H1 (cell line): ENCODE measurements around the gene KATNIP. TPM values are rescaled to one million over a fixed set of nuclear protein-coding genes. Genes with fewer than 3 reads are reported as not detected.

Experiments used
- CTCF ChIA-PET: fragments of 300-600 bp; sonication (Branson Sonifier 250); formaldehyde crosslinking; loops from one replicate; lab custom pipeline; 2021; ENCODE audit not compliant: partially characterized antibody; lab: Charles Lee
- POLR2A ChIA-PET: fragments of 300-600 bp; sonication (Branson Sonifier 250); formaldehyde crosslinking; loops from one replicate; lab custom pipeline; 2021; ENCODE audit warnings: inconsistent platforms; ENCODE audit not compliant: partially characterized antibody; lab: Charles Lee
- DNase-seq, 2 experiments: peaks; one replicate each; pipeline versions ENCODE4 v3.0.0 to v3.0.0-alpha.2; 2010 to 2022; ENCODE audit warnings: low spot score in 2 of 2, low read depth in 1 of 2, mixed read lengths in 1 of 2
- FAIRE-seq: peaks from 2 replicates; lab custom pipeline; 2011; peaks lifted over from hg19 to GRCh38; lab: Jason Lieb, UNC
- H2AFZ ChIP-seq: 2 replicates; pipeline ENCODE4 v1.8.1; 2012; ENCODE audit warnings: low read length, inconsistent platforms
- H2AK5ac ChIP-seq: 2 replicates; pipeline ENCODE4 v1.6.1; 2013; ENCODE audit warnings: low read depth, low read length
- H2BK120ac ChIP-seq: replicated peaks from 2 replicates; pipeline ENCODE3; 2013; ENCODE audit warnings: low read depth, low read length, inconsistent platforms
- H2BK12ac ChIP-seq: 2 replicates; pipeline ENCODE4 v1.6.1; 2013; ENCODE audit warnings: low read depth, low read length
- H2BK15ac ChIP-seq: 2 replicates; pipeline ENCODE4 v1.6.1; 2013; ENCODE audit warnings: low read length
- H2BK20ac ChIP-seq: 2 replicates; pipeline ENCODE4 v1.6.1; 2013; ENCODE audit warnings: low read length
- H2BK5ac ChIP-seq: 2 replicates; pipeline ENCODE4 v1.6.1; 2013; ENCODE audit warnings: low read depth, low read length
- H3K14ac ChIP-seq: 2 replicates; pipeline ENCODE4 v1.6.1; 2013; ENCODE audit warnings: inconsistent platforms; ENCODE audit not compliant: insufficient read length
- H3K18ac ChIP-seq: 2 replicates; pipeline ENCODE4 v1.6.1; 2013; ENCODE audit warnings: low read length; ENCODE audit errors: extremely low read depth
- H3K23ac ChIP-seq: 2 replicates; pipeline ENCODE4 v1.6.1; 2013; ENCODE audit warnings: inconsistent platforms; ENCODE audit not compliant: insufficient read length
- H3K23me2 ChIP-seq: 2 replicates; pipeline ENCODE4 v1.6.1; 2013; ENCODE audit warnings: low read depth, low read length
- H3K27ac ChIP-seq: 2 replicates; pipeline ENCODE4 v1.6.1; 2011; ENCODE audit warnings: low read depth, low read length, inconsistent platforms
- H3K27me3 ChIP-seq, 4 experiments: replicated peaks in 1 of 4; 1 replicate in 1 of 4; 2 replicates in 3 of 4; pipeline versions ENCODE4 v1.6.1 to v1.8.1; 2011 to 2013; ENCODE audit warnings: low read length in 3 of 4, mild to moderate bottlenecking in 3 of 4, inconsistent platforms in 2 of 4, mixed read lengths in 2 of 4, moderate library complexity in 1 of 4; ENCODE audit not compliant: control insufficient read depth in 3 of 4, insufficient read depth in 3 of 4; ENCODE audit errors: extremely low read depth in 1 of 4
- H3K36me3 ChIP-seq, 4 experiments: 2 replicates each; pipeline versions ENCODE4 v1.6.1 to v1.8.1; 2011 to 2013; ENCODE audit warnings: mild to moderate bottlenecking in 4 of 4, low read length in 3 of 4, moderate library complexity in 2 of 4, control low read depth in 1 of 4, inconsistent platforms in 1 of 4; ENCODE audit not compliant: insufficient read depth in 4 of 4, control insufficient read depth in 2 of 4
- H3K4ac ChIP-seq: replicated peaks from 2 replicates; pipeline ENCODE3; 2013; ENCODE audit warnings: low read length, low read depth, mixed read lengths, inconsistent platforms; ENCODE audit not compliant: insufficient read length
- H3K4me1 ChIP-seq, 4 experiments: replicated peaks in 1 of 4; 1 replicate in 1 of 4; 2 replicates in 3 of 4; pipeline versions ENCODE4 v1.6.1 to v1.8.1; 2011 to 2013; ENCODE audit warnings: low read length in 3 of 4, inconsistent platforms in 2 of 4, mixed read lengths in 1 of 4; ENCODE audit not compliant: insufficient read depth in 4 of 4, control insufficient read depth in 3 of 4
- H3K4me2 ChIP-seq, 2 experiments: 2 replicates each; pipeline versions ENCODE4 v1.6.1 to v1.8.1; 2011 to 2013; ENCODE audit warnings: low read depth in 2 of 2, low read length in 2 of 2, control low read depth in 1 of 2, inconsistent platforms in 1 of 2, mild to moderate bottlenecking in 1 of 2; ENCODE audit not compliant: insufficient read depth in 1 of 2
- H3K4me3 ChIP-seq, 4 experiments: fragments of 200-600, 300-600 bp in 1 of 4; sonication (generic), shearing (Covaris generic), sonication (Bioruptor Twin) in 1 of 4; 2 replicates each; pipeline versions ENCODE4 v1.5.1 to v1.8.1; 2011 to 2016; ENCODE audit warnings: low read length in 4 of 4, low read depth in 3 of 4, control low read depth in 2 of 4, inconsistent platforms in 2 of 4, mild to moderate bottlenecking in 2 of 4, mixed read lengths in 1 of 4, moderate library complexity in 1 of 4; ENCODE audit not compliant: insufficient read depth in 2 of 4; ENCODE audit errors: extremely low read depth in 1 of 4
- H3K56ac ChIP-seq: replicated peaks from 2 replicates; pipeline ENCODE3; 2013; ENCODE audit warnings: low read depth, mild to moderate bottlenecking, mixed read lengths, low read length, inconsistent platforms; ENCODE audit not compliant: insufficient read length
- H3K79me1 ChIP-seq: 2 replicates; pipeline ENCODE4 v1.6.1; 2013; ENCODE audit warnings: low read depth, low read length, control low read depth
- H3K79me2 ChIP-seq, 2 experiments: 2 replicates each; pipeline versions ENCODE4 v1.6.1 to v1.8.1; 2012 to 2013; ENCODE audit warnings: low read length in 2 of 2, mild to moderate bottlenecking in 2 of 2, inconsistent platforms in 1 of 2; ENCODE audit not compliant: insufficient read depth in 2 of 2, control insufficient read depth in 1 of 2
- H3K9ac ChIP-seq, 4 experiments: replicated peaks in 1 of 4; 1 replicate in 1 of 4; 2 replicates in 3 of 4; pipeline versions ENCODE4 v1.6.1 to v1.8.1; 2011 to 2013; ENCODE audit warnings: low read depth in 3 of 4, low read length in 3 of 4, control low read depth in 2 of 4, mild to moderate bottlenecking in 2 of 4, moderate library complexity in 2 of 4, inconsistent platforms in 1 of 4; ENCODE audit errors: extremely low read depth in 1 of 4
- H3K9me3 ChIP-seq, 2 experiments: 2 replicates each; pipeline versions ENCODE4 v1.6.1 to v1.8.1; 2012 to 2013; ENCODE audit warnings: mild to moderate bottlenecking in 2 of 2, moderate library complexity in 2 of 2, control low read depth in 1 of 2, inconsistent platforms in 1 of 2, low read depth in 1 of 2, low read length in 1 of 2, mixed read lengths in 1 of 2; ENCODE audit not compliant: insufficient read depth in 2 of 2
- H4K20me1 ChIP-seq, 2 experiments: replicated peaks in 1 of 2; 2 replicates each; pipeline versions ENCODE3 to v1.8.1; 2011 to 2013; ENCODE audit warnings: inconsistent platforms in 2 of 2, low read length in 2 of 2, mild to moderate bottlenecking in 1 of 2; ENCODE audit not compliant: insufficient read depth in 2 of 2, control insufficient read depth in 1 of 2
- H4K5ac ChIP-seq: 2 replicates; pipeline ENCODE4 v1.6.1; 2013; ENCODE audit warnings: low read length, low read depth, mixed read lengths, inconsistent platforms; ENCODE audit not compliant: insufficient read length
- H4K8ac ChIP-seq: 2 replicates; pipeline ENCODE4 v1.8.0; 2013; ENCODE audit warnings: mild to moderate bottlenecking, moderate library complexity, low read length, inconsistent platforms; ENCODE audit not compliant: insufficient read depth; ENCODE audit errors: extremely low read depth
- H4K91ac ChIP-seq: replicated peaks from 2 replicates; pipeline ENCODE3; 2013; ENCODE audit warnings: low read length, mixed read lengths, inconsistent platforms; ENCODE audit not compliant: insufficient read length
- CREB1 ChIP-seq: IDR thresholded peaks from 2 replicates; pipeline ENCODE4 v1.6.1; 2012; ENCODE audit warnings: inconsistent platforms
- EGR1 ChIP-seq: IDR thresholded peaks from 2 replicates; pipeline ENCODE4 v1.6.1; 2011; ENCODE audit warnings: low read depth, low read length, borderline replicate concordance
- MAFK ChIP-seq: IDR thresholded peaks from 2 replicates; pipeline ENCODE4 v1.6.1; 2012; ENCODE audit warnings: low read depth, mild to moderate bottlenecking, improper control_type of control experiment, low read length
- RAD21 ChIP-seq, 2 experiments: IDR thresholded peaks in 1 of 2; conservative IDR thresholded peaks in 1 of 2; 2 replicates each; pipeline ENCODE4 v1.6.1; 2011; ENCODE audit warnings: low read depth in 2 of 2, low read length in 2 of 2, improper control_type of control experiment in 1 of 2, inconsistent platforms in 1 of 2, mild to moderate bottlenecking in 1 of 2, moderate library complexity in 1 of 2
- SAP30 ChIP-seq: fragments of 300-600 bp; sonication (generic); IDR thresholded peaks from 2 replicates; pipeline ENCODE4 v1.7.1; 2012; ENCODE audit warnings: low read length, moderate library complexity, mild to moderate bottlenecking, inconsistent platforms; ENCODE audit not compliant: insufficient read depth, insufficient replicate concordance
- YY1 ChIP-seq: IDR thresholded peaks from 2 replicates; pipeline ENCODE4 v1.6.1; 2011; ENCODE audit warnings: low read depth, mild to moderate bottlenecking, low read length
- WGBS, 2 experiments: shearing (Covaris generic) in 1 of 2; methylation state at CpG; one replicate each; pipeline versions ENCODE4 v1.1.6 to v1.1.7; 2013 to 2015; ENCODE audit warnings: low lambda C conversion rate in 2 of 2, mixed read lengths in 2 of 2, inconsistent platforms in 1 of 2, low coverage in 1 of 2, missing lambda C conversion rate in 1 of 2; ENCODE audit not compliant: insufficient replicate concordance in 2 of 2, insufficient coverage in 1 of 2, insufficient read length in 1 of 2; ENCODE audit errors: extremely low coverage in 1 of 2, missing lambda C conversion rate in 1 of 2; 5-methylcytosine and 5-hydroxymethylcytosine counted together
- polyA plus RNA-seq, 7 experiments: library from polyadenylated mRNA; depleted of rRNA in 3 of 7; stranded (reverse) in 5 of 7; unstranded in 2 of 7; fragments of >200 nt in 5 of 7; fragments of 200-250 nt in 2 of 7; gene quantifications; 1 replicate in 5 of 7; 2 replicates in 1 of 7; 4 replicates in 1 of 7; pipeline versions ENCODE4 v1.2.1 to v1.2.3, GENCODE V29; 2011 to 2013; ENCODE audit warnings: missing spikeins in 2 of 7, mixed read lengths in 2 of 7
- total RNA-seq: library from RNA; stranded (reverse); fragmentation: NEBNext Ultra II Directional; extraction: Animal tissue kit (Norgen Biotek cat#: 25700); gene quantifications from 2 replicates; pipeline ENCODE4 v1.2.1, GENCODE V29; 2021
- TF ChIP-seq, protein P1 (sequence below), 3 experiments: IDR thresholded peaks; 1 replicate in 2 of 3; 2 replicates in 1 of 3; pipeline versions ENCODE4 v1.5.1 to v1.6.1; 2011; ENCODE audit warnings: low read length in 3 of 3, mild to moderate bottlenecking in 3 of 3, inconsistent platforms in 2 of 3, low read depth in 1 of 3, moderate library complexity in 1 of 3; ENCODE audit not compliant: insufficient read depth in 1 of 3; ENCODE audit errors: control extremely low read depth in 1 of 3
- TF ChIP-seq, protein P2 (sequence below): IDR thresholded peaks from 2 replicates; pipeline ENCODE4 v1.6.1; 2011; ENCODE audit warnings: low read length, improper control_type of control experiment
- TF ChIP-seq, protein P3 (sequence below): IDR thresholded peaks from 2 replicates; pipeline ENCODE4 v1.6.1; 2011; ENCODE audit warnings: low read depth, mild to moderate bottlenecking, low read length; ENCODE audit not compliant: insufficient read depth

KATNIP gene
- total and polyA plus RNA-seq, 2 of the 8 experiments (the other 6 are each of a cell fraction or from before 2014, with no cell fraction given), result 7.9 to 20.0 TPM

DNA sequence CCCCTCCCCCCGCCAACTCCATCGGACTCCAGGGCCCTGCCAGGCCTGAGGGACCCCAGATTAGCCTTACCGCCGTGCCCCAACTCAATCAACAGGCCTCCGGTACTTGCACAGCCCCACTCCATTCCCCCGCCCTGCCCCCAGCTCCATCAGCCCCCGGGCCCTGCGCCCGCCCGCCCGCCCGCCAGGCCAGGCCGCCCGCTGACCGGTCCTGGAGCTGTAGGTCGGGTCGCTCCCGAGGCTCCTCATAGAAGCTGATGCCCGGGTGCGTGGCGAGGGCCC is 539 bp upstream of the KATNIP start:
- H2AK5ac ChIP-seq, result no peak overlapping the region
- ChIA-PET POLR2A (interaction anchor here (0.7 to 2.0 kb wide), 7 partner anchors 8 to 90 kb away, joined by 3 to 7 read pairs (median 3); no protein-coding TSS in a partner anchor), CTCF (interaction anchor here (0.8 to 3.5 kb wide), 4 partner anchors 13 to 149 kb away, joined by 3 to 18 read pairs (median 4); no protein-coding TSS in a partner anchor)
- H4K91ac ChIP-seq, result no peak overlapping the region
- H3K9me3 ChIP-seq, result no peaks in the 10 kb centered on the region
- WGBS, 2 experiments, result no CpG with 5 or more reads among the region's 21 CpGs
- no peak overlapping the region for H4K5ac ChIP-seq
- DNase-seq (no peak), FAIRE-seq (no peak)
- H3K4me3 ChIP-seq, result peak overlapping the region; percentile 86 to 100 (median 100)
- peak overlapping the region; percentile 93; the same call in 1 of the 2 replicates for H4K8ac ChIP-seq
- H2BK12ac ChIP-seq, result no peak overlapping the region
- H3K18ac ChIP-seq, result peak overlapping the region; percentile 60
- H2BK5ac ChIP-seq, result peak overlapping the region; percentile 87
- H3K14ac ChIP-seq, result no peak overlapping the region
- H3K27me3 ChIP-seq, result no peaks in the 10 kb centered on the region
- H2BK120ac ChIP-seq, result no peak overlapping the region
- H3K4me2 ChIP-seq, result peak overlapping the region; percentile 80 to 83
- H2BK20ac ChIP-seq, result no peak overlapping the region
- peaks cover 5 to 10% of the 10 kb centered on the region in 2 experiments for H4K20me1 ChIP-seq
- no peak overlapping the region for H2BK15ac ChIP-seq
- H3K23me2 ChIP-seq, result peaks cover 5% of the 10 kb centered on the region; the same call in 1 of the 2 replicates
- H3K4ac ChIP-seq, result peak overlapping the region; percentile 78
- H3K23ac ChIP-seq, result no peak overlapping the region
- no peak overlapping the region for H2AFZ ChIP-seq
- peaks cover 0 to 5% (median 3%) of the 10 kb centered on the region in 4 experiments; a peak in 3 of 7 replicates for H3K4me1 ChIP-seq
- H3K79me2 ChIP-seq, result peaks cover 25 to 41% of the 10 kb centered on the region in 2 experiments
- peak overlapping the region; percentile 69 for H3K56ac ChIP-seq
- peak overlapping the region; percentile 72 to 85 (median 78); a peak in 6 of 7 replicates for H3K9ac ChIP-seq
- peaks cover 10% of the 10 kb centered on the region for H3K79me1 ChIP-seq
- peak overlapping the region; percentile 64; the same call in 1 of the 2 replicates for H3K27ac ChIP-seq
- peaks cover under 1 to 14% (median 9%) of the 10 kb centered on the region in 4 experiments; a peak in 7 of 8 replicates for H3K36me3 ChIP-seq
- TF ChIP-seq YY1 (no peak), SAP30 (no peak), MAFK (no peak), RAD21 (IDR thresholded peaks at IDR 0.05 in 1 of 2, conservative IDR thresholded peaks at IDR 0.05 in 1 of 2; ENCODE audit: low read depth in 2 of 2, low read length in 2 of 2) (no peak), EGR1 (no peak), CREB1 (no peak)
- TF ChIP-seq, protein P1, sequence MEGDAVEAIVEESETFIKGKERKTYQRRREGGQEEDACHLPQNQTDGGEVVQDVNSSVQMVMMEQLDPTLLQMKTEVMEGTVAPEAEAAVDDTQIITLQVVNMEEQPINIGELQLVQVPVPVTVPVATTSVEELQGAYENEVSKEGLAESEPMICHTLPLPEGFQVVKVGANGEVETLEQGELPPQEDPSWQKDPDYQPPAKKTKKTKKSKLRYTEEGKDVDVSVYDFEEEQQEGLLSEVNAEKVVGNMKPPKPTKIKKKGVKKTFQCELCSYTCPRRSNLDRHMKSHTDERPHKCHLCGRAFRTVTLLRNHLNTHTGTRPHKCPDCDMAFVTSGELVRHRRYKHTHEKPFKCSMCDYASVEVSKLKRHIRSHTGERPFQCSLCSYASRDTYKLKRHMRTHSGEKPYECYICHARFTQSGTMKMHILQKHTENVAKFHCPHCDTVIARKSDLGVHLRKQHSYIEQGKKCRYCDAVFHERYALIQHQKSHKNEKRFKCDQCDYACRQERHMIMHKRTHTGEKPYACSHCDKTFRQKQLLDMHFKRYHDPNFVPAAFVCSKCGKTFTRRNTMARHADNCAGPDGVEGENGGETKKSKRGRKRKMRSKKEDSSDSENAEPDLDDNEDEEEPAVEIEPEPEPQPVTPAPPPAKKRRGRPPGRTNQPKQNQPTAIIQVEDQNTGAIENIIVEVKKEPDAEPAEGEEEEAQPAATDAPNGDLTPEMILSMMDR (IDR thresholded peaks at IDR 0.05; ENCODE audit: control extremely low read depth in 1 of 3, insufficient read depth in 1 of 3, low read depth in 1 of 3, low read length in 3 of 3), result no peak
- TF ChIP-seq, protein P2, sequence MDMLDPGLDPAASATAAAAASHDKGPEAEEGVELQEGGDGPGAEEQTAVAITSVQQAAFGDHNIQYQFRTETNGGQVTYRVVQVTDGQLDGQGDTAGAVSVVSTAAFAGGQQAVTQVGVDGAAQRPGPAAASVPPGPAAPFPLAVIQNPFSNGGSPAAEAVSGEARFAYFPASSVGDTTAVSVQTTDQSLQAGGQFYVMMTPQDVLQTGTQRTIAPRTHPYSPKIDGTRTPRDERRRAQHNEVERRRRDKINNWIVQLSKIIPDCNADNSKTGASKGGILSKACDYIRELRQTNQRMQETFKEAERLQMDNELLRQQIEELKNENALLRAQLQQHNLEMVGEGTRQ, result no peak
- TF ChIP-seq, protein P3, sequence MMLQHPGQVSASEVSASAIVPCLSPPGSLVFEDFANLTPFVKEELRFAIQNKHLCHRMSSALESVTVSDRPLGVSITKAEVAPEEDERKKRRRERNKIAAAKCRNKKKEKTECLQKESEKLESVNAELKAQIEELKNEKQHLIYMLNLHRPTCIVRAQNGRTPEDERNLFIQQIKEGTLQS, result no peak
